Effector memory CD4-positive, alpha-beta T cell (primary cell): Measurements from ENCODE around the gene RSPH1.

Experiments used
- DNase-seq, 3 donors: peaks; one replicate each; pipeline ENCODE4 v3.0.0-alpha.2; 2020
- H3K27ac ChIP-seq: 2 replicates; pipeline ENCODE4 v1.7.0; 2013; ENCODE audit warnings: mild to moderate bottlenecking, low read length, moderate library complexity; ENCODE audit not compliant: insufficient read depth, poor library complexity, severe bottlenecking
- H3K27me3 ChIP-seq: replicated peaks from 2 replicates; pipeline ENCODE4 v1.7.0; 2013; ENCODE audit warnings: mild to moderate bottlenecking, low read length; ENCODE audit not compliant: insufficient read depth, control insufficient read depth, poor library complexity, severe bottlenecking
- H3K36me3 ChIP-seq: 2 replicates; pipeline ENCODE4 v1.7.0; 2013; ENCODE audit warnings: mild to moderate bottlenecking, low read length, moderate library complexity; ENCODE audit not compliant: control insufficient read depth, insufficient read depth
- H3K4me1 ChIP-seq: 2 replicates; pipeline ENCODE4 v1.7.0; 2013; ENCODE audit warnings: low read length, mild to moderate bottlenecking; ENCODE audit not compliant: control insufficient read depth, insufficient read depth, poor library complexity, severe bottlenecking
- H3K4me3 ChIP-seq: 2 replicates; pipeline ENCODE4 v1.7.0; 2013; ENCODE audit warnings: low read length, low read depth, mild to moderate bottlenecking; ENCODE audit not compliant: insufficient read depth, poor library complexity, severe bottlenecking
- H3K9me3 ChIP-seq: 2 replicates; pipeline ENCODE4 v1.7.0; 2013; ENCODE audit warnings: mild to moderate bottlenecking, low read length, moderate library complexity; ENCODE audit not compliant: control insufficient read depth

Gene RSPH1

DNA sequence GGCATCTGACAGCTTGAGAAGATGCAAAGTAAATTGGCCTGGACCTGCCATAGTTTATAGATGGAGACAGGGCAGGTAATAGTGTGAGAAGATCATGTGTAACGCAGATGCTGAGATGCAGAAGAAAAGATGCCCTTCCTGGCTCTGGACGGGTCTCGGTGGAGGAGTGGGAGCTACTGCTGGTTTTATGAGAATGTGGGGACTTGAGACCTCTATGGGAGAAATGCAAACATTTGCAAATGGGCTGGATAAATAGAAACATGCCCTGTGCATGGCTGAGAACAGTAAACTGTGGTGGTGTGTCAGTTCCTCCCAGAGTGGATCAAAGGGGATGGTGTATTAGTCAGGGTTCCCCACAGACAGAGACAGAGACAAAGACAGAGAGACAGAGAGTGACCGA, 70.4 kb downstream of the RSPH1 start:
- Histone ChIP-seq H3K4me1 (peaks cover 64% of the 10 kb centered on the region), H3K27me3 (no peaks in the 10 kb centered on the region), H3K9me3 (no peaks in the 10 kb centered on the region), H3K27ac (peak overlapping the region; percentile 82), H3K36me3 (peaks cover 70% of the 10 kb centered on the region), H3K4me3 (peak overlapping the region; percentile 32)
- no peak for DNase-seq

DNA sequence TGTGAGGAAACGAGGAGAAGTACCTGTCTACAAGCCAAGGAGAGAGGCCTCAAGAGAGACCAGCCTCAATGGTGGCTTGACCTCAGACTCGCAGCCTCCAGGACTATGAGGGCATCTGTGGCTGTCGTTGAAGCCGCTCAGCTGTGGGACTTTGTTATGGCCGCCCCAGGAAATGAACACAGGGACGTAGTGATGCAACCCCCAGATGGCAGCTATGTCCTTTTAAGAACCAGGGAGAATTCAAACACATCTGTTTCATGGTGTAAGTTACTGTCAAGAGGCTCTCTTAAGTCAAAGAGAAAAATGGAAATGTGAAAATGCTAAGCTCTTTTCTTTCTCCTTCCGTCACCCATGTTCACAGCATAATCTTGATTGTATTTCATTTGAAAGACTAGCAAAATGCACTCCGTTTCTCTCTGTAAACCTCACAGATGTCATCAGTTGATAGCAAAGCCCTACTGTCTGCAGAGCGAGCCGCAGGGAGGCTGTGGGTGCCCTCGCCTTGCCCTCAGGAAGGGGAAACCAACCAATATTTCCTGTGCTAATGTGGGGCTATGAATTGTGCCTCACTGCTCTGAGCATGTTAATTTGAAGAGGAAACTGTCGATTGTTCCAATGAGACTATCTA, 71.0 kb downstream of the RSPH1 start:
- peak overlapping the region; percentile 82 for H3K27ac ChIP-seq

DNA sequence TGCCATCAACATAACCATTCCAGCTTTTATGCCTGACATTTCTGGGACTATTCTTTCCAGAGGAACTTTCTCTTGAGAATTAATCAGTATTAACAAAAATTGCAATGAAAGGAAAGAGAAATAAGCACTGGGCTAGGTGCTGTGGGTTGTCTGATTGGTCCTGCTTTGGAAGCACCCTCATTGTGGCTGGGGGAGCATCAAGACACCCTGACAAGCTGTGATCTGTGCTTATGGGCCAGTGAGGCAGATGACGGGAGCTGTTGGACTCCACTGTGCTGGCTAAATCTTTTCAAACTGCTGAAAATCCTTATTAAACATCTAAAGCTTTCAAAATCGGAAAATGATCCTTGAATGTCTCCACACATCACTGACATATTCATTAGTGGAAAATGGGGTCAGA, 72.3 kb downstream of the RSPH1 start:
- no peak for DNase-seq
- peak overlapping the region; percentile 82 for H3K27ac ChIP-seq
- no peaks in the 10 kb centered on the region for H3K9me3 ChIP-seq
- H3K4me3 ChIP-seq, result peak overlapping the region; percentile 2
- H3K36me3 ChIP-seq, result peaks cover 70% of the 10 kb centered on the region
- H3K27me3 ChIP-seq, result no peaks in the 10 kb centered on the region
- H3K4me1 ChIP-seq, result peaks cover 72% of the 10 kb centered on the region

More for the DNA sequence above, 71.0 kb downstream of the RSPH1 start:
- no peaks in the 10 kb centered on the region for H3K27me3 ChIP-seq
- peak overlapping the region; percentile 32 for H3K4me3 ChIP-seq
- DNase-seq, result peak; percentile 68 to 83 (median 79)
- H3K9me3 ChIP-seq, result no peaks in the 10 kb centered on the region
- H3K4me1 ChIP-seq, result peaks cover 69% of the 10 kb centered on the region
- peaks cover 70% of the 10 kb centered on the region for H3K36me3 ChIP-seq

DNA sequence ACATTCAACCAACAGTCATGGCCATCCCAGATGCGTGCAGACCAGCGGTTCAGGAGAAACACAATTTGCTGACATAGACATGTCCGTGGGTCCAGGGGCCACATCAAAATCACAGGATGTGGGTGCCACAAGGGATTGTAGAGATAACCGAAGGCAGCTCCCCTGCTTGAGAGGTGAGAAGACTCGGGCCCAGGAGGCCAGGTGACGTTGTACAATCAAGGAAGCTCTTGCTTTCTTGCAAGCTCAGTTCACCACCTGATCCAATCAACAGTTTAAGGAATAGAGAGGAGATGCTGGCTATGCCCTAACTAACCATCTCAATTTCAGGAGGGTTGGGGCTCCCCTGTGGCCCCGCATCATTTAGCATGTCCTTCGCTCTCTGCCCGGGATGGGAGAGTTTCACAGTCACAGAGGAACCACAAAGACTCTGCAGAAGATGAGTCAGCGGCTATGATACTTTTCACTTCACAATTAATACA, 72.8 kb downstream of the RSPH1 start:
- H3K27me3 ChIP-seq, result no peaks in the 10 kb centered on the region
- H3K4me1 ChIP-seq, result peaks cover 72% of the 10 kb centered on the region
- peak overlapping the region; percentile 2 for H3K4me3 ChIP-seq
- H3K9me3 ChIP-seq, result no peaks in the 10 kb centered on the region
- peaks cover 70% of the 10 kb centered on the region for H3K36me3 ChIP-seq
- DNase-seq, result peak in 2 of 3 donors; percentile 35 to 41
- peak overlapping the region; percentile 82 for H3K27ac ChIP-seq
